Activated T-helper 1 cell treated with anti-CD3 and anti-CD28 coated beads, Interleukin-12 subunit alpha, Interleukin-12 subunit beta, Interleukin-2, Interleukin-4 antibody, amounts not matched to agents 30 ng/mL and 10 ng/mL and 1 ng/mL, durations not matched to agents 14 hours and 24 hours and 36 hours (primary cell): Measurements from ENCODE around the gene RWDD4. TPM values are rescaled to one million over a fixed set of nuclear protein-coding genes. Genes with fewer than 3 reads are reported as not detected.
A peak's percentile ranks its signal among the peaks of the same experiment; 100 is the strongest.

ENCODE experiments used
- DNase-seq: peaks from one replicate; pipeline ENCODE4 v3.0.0; 2021; ENCODE audit warnings: low spot score
- H3K27ac Mint-ChIP-seq: one replicate; pipeline ENCODE4 v1.8.0; 2021; ENCODE audit warnings: mild to moderate bottlenecking, mixed read lengths
- H3K27me3 Mint-ChIP-seq: one replicate; pipeline ENCODE4 v1.8.0; 2022; ENCODE audit warnings: mild to moderate bottlenecking, moderate library complexity, mixed read lengths; ENCODE audit not compliant: insufficient read depth
- H3K36me3 Mint-ChIP-seq: one replicate; pipeline ENCODE4 v1.8.0; 2021; ENCODE audit warnings: low read depth, mixed read lengths
- H3K4me1 Mint-ChIP-seq: one replicate; pipeline ENCODE4 v1.8.0; 2021; ENCODE audit warnings: low read depth, mixed read lengths
- H3K4me3 Mint-ChIP-seq: one replicate; pipeline ENCODE4 v1.8.0; 2021; ENCODE audit warnings: mild to moderate bottlenecking, moderate library complexity, mixed read lengths
- H3K9me3 Mint-ChIP-seq: one replicate; pipeline ENCODE4 v1.8.0; 2021; ENCODE audit warnings: mixed read lengths
- intact Hi-C: fragments of 100-400 bp; cut with micrococcal nuclease; formaldehyde crosslinking; loops from one replicate; pipeline ENCODE4 v1.15.1; 2024
- total RNA-seq: library from RNA; stranded (reverse); gene quantifications from 2 replicates; pipeline ENCODE4 v1.2.3, GENCODE V29; 2022

Gene RWDD4
- 23.9 and 24.2 TPM in 2 replicates for total RNA-seq

GRCh38 chr4:183659029-183659871 is at the start of gene RWDD4, which contains the start of gene TRAPPC11:
Gene RWDD4 (minus strand): TSS chr4:183659185. CDS start chr4:183658952, 233 bp downstream.
Gene TRAPPC11 (plus strand): TSS chr4:183659293. CDS start chr4:183663868, 4,575 bp downstream.
- no peaks in the 10 kb centered on the region for H3K27me3 Mint-ChIP-seq
- intact Hi-C loops = loop anchor here (1.0 to 10.0 kb wide), 12 partner anchors 22 to 1168 kb away; partner anchors contain the start of genes CASP3, CDKN2AIP, CENPU and DCTD
- H3K4me3 Mint-ChIP-seq = peak within 1 kb of the TSS; percentile 100
- peaks cover 12% of the 10 kb centered on the region for H3K36me3 Mint-ChIP-seq
- peak within 1 kb of the TSS; percentile 96 for H3K27ac Mint-ChIP-seq
- peak; percentile 95 for DNase-seq
- H3K9me3 Mint-ChIP-seq = no peaks in the 10 kb centered on the region
- peaks cover 32% of the 10 kb centered on the region for H3K4me1 Mint-ChIP-seq

- Mint-ChIP-seq H3K36me3 (peaks cover 53% of the 10 kb centered on the region), H3K27me3 (no peaks in the 10 kb centered on the region), H3K4me1 (no peaks in the 10 kb centered on the region), H3K27ac (no peak overlapping the region), H3K4me3 (no peak overlapping the region), H3K9me3 (no peaks in the 10 kb centered on the region)
- intact Hi-C loops = no loop called here
- DNase-seq = no peak
Measured at GRCh38 chr4:183702492-183702891, 43.5 kb upstream of the RWDD4 start.

GRCh38 chr4:183700407-183700806 is 41.4 kb upstream of the RWDD4 start:
- H3K36me3 Mint-ChIP-seq = peaks cover 57% of the 10 kb centered on the region
- intact Hi-C loops = no loop called here
- H3K4me1 Mint-ChIP-seq = no peaks in the 10 kb centered on the region

GRCh38 chr4:183698909-183699308 is 39.9 kb upstream of the RWDD4 start:
- H3K4me1 Mint-ChIP-seq = no peaks in the 10 kb centered on the region
- no peaks in the 10 kb centered on the region for H3K9me3 Mint-ChIP-seq
- peaks cover 59% of the 10 kb centered on the region for H3K36me3 Mint-ChIP-seq
- intact Hi-C loops = no loop called here
- no peak for DNase-seq
- no peak overlapping the region for H3K4me3 Mint-ChIP-seq
- H3K27me3 Mint-ChIP-seq = no peaks in the 10 kb centered on the region
- no peak overlapping the region for H3K27ac Mint-ChIP-seq

More at GRCh38 chr4:183700407-183700806, 41.4 kb upstream of the RWDD4 start:
- H3K27ac Mint-ChIP-seq = no peak overlapping the region
- no peak overlapping the region for H3K4me3 Mint-ChIP-seq
- no peaks in the 10 kb centered on the region for H3K9me3 Mint-ChIP-seq
- no peaks in the 10 kb centered on the region for H3K27me3 Mint-ChIP-seq
- no peak for DNase-seq

- DNase-seq = no peak
- Mint-ChIP-seq H3K4me3 (no peak overlapping the region), H3K36me3 (peaks cover 40% of the 10 kb centered on the region), H3K9me3 (no peaks in the 10 kb centered on the region), H3K27ac (no peak overlapping the region), H3K27me3 (no peaks in the 10 kb centered on the region), H3K4me1 (no peaks in the 10 kb centered on the region)
- intact Hi-C loops = no loop called here
Measured at GRCh38 chr4:183691897-183692296, 32.9 kb upstream of the RWDD4 start.

- DNase-seq = no peak
- intact Hi-C loops = no loop called here
- H3K4me3 Mint-ChIP-seq = no peak overlapping the region
- no peaks in the 10 kb centered on the region for H3K27me3 Mint-ChIP-seq
- no peak overlapping the region for H3K27ac Mint-ChIP-seq
- no peaks in the 10 kb centered on the region for H3K9me3 Mint-ChIP-seq
- H3K36me3 Mint-ChIP-seq = peaks cover 40% of the 10 kb centered on the region
- no peaks in the 10 kb centered on the region for H3K4me1 Mint-ChIP-seq
Measured at GRCh38 chr4:183691006-183691405, 32.0 kb upstream of the RWDD4 start.

- Mint-ChIP-seq H3K27me3 (no peaks in the 10 kb centered on the region), H3K4me1 (no peaks in the 10 kb centered on the region), H3K36me3 (peaks cover 32% of the 10 kb centered on the region), H3K4me3 (no peak overlapping the region), H3K27ac (no peak overlapping the region), H3K9me3 (no peaks in the 10 kb centered on the region)
- no peak for DNase-seq
- intact Hi-C loops = no loop called here
Measured at GRCh38 chr4:183688216-183688615, 29.2 kb upstream of the RWDD4 start.

GRCh38 chr4:183686461-183686860 is 27.5 kb upstream of the RWDD4 start:
- H3K36me3 Mint-ChIP-seq = peaks cover 24% of the 10 kb centered on the region

GRCh38 chr4:183681119-183681518 is 22.1 kb upstream of the RWDD4 start:
- no peaks in the 10 kb centered on the region for H3K4me1 Mint-ChIP-seq
- intact Hi-C loops = no loop called here
- H3K9me3 Mint-ChIP-seq = no peaks in the 10 kb centered on the region
- no peak overlapping the region for H3K4me3 Mint-ChIP-seq
- H3K36me3 Mint-ChIP-seq = peaks cover 20% of the 10 kb centered on the region
- no peak for DNase-seq
- H3K27ac Mint-ChIP-seq = no peak overlapping the region
- no peaks in the 10 kb centered on the region for H3K27me3 Mint-ChIP-seq

More at GRCh38 chr4:183686461-183686860, 27.5 kb upstream of the RWDD4 start:
- intact Hi-C loops = no loop called here
- Mint-ChIP-seq H3K4me3 (no peak overlapping the region), H3K27me3 (no peaks in the 10 kb centered on the region), H3K4me1 (no peaks in the 10 kb centered on the region), H3K27ac (no peak overlapping the region), H3K9me3 (no peaks in the 10 kb centered on the region)
- DNase-seq = no peak

GRCh38 chr4:183675625-183676024 is 16.6 kb upstream of the RWDD4 start:
- peaks cover 26% of the 10 kb centered on the region for H3K36me3 Mint-ChIP-seq

GRCh38 chr4:183674153-183674552 is 15.2 kb upstream of the RWDD4 start:
- DNase-seq = no peak
- no peak overlapping the region for H3K27ac Mint-ChIP-seq
- peaks cover 25% of the 10 kb centered on the region for H3K36me3 Mint-ChIP-seq
- no peaks in the 10 kb centered on the region for H3K9me3 Mint-ChIP-seq
- no peaks in the 10 kb centered on the region for H3K4me1 Mint-ChIP-seq
- intact Hi-C loops = no loop called here
- no peak overlapping the region for H3K4me3 Mint-ChIP-seq
- H3K27me3 Mint-ChIP-seq = peaks cover 2% of the 10 kb centered on the region

More at GRCh38 chr4:183675625-183676024, 16.6 kb upstream of the RWDD4 start:
- H3K9me3 Mint-ChIP-seq = no peaks in the 10 kb centered on the region
- intact Hi-C loops = no loop called here
- H3K4me3 Mint-ChIP-seq = no peak overlapping the region
- no peak for DNase-seq
- peaks cover under 1% of the 10 kb centered on the region for H3K27me3 Mint-ChIP-seq
- no peaks in the 10 kb centered on the region for H3K4me1 Mint-ChIP-seq
- H3K27ac Mint-ChIP-seq = no peak overlapping the region

GRCh38 chr4:183670960-183671555 is 12.1 kb upstream of the RWDD4 start:
- DNase-seq = no peak
- no peaks in the 10 kb centered on the region for H3K9me3 Mint-ChIP-seq
- H3K27ac Mint-ChIP-seq = no peak overlapping the region
- H3K36me3 Mint-ChIP-seq = peaks cover 32% of the 10 kb centered on the region
- H3K27me3 Mint-ChIP-seq = peaks cover 2% of the 10 kb centered on the region
- intact Hi-C loops = no loop called here
- no peaks in the 10 kb centered on the region for H3K4me1 Mint-ChIP-seq
- no peak overlapping the region for H3K4me3 Mint-ChIP-seq

- Mint-ChIP-seq H3K36me3 (peaks cover 36% of the 10 kb centered on the region), H3K27me3 (peaks cover 2% of the 10 kb centered on the region), H3K27ac (no peak overlapping the region), H3K4me1 (no peaks in the 10 kb centered on the region), H3K4me3 (no peak overlapping the region), H3K9me3 (no peaks in the 10 kb centered on the region)
- intact Hi-C loops = no loop called here
- no peak for DNase-seq
Measured at GRCh38 chr4:183670251-183670650, 11.3 kb upstream of the RWDD4 start.
